GM19023 (cell line): ENCODE results near the gene UBA1.

Source experiments
- ATAC-seq: cut with Tn5 transposase; IDR thresholded peaks from one replicate; pipeline ENCODE4 v1.9.1; 2021; ENCODE audit warnings: mild to moderate bottlenecking, moderate library complexity; ENCODE audit not compliant: unreplicated experiment

UBA1 gene

GRCh38 chrX:47187106-47187677, 6.4 kb upstream of the UBA1 start:
- no peak for ATAC-seq

DNA sequence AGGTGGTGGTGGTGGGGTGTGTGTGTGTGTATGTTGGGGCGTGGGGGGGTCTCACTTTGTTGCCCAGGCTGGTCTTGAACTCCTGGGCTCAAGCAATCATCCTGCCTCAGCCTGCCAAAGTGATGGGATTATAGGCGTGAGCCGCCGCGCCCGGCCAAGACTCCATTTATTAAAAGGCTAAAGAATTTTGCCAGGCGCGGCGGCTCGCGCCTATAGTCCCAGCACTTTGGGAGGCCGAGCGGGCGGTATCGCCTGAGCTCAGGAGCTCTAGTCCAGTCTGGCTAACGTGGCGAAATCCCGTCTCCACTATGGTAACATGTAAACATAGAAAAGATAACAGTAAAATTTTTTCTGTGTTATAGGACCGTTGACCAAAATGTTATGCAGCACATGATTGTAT, 3.7 kb upstream of the UBA1 start:
- no peak for ATAC-seq

DNA sequence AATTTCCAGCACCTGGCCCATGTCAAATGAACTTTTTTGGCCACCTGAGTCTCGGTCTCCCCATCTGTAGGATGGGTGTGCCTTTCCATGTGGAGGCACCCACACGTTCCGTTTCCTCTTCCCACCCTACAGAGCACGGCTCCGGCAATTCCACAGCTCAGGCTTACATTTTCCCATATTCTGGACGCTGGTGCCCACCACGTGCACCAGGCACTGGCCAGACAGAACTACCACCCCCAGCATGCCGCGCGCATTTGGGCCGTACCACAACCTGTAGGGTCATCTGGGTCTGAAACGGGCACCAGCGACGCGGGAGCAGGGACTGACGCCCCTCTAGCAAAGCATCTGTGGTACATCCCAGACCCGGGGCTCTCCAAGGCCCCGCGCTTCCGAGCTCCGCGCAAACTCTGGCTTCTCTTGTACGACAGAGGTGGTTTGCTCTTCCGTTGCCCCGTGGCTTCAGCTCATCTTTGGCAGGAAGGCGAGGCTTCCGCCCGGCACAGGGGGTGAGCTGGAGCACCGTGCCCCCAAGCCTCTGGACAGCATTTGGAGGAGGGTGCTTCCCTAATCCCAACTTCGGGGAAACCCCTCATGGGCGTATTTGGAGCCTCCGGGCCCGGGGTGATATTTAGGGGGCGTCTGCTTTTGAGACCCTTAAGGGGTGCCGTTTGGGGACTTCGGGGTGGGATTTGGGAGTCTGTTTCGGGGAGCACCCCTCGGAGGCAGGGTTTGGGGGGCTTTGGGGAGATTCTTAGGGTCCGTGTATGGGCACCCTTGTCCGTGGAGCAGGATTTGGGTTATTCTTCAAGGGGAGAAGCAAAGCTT, 3.0 kb upstream of the UBA1 start:
- peak; percentile 44 for ATAC-seq

DNA sequence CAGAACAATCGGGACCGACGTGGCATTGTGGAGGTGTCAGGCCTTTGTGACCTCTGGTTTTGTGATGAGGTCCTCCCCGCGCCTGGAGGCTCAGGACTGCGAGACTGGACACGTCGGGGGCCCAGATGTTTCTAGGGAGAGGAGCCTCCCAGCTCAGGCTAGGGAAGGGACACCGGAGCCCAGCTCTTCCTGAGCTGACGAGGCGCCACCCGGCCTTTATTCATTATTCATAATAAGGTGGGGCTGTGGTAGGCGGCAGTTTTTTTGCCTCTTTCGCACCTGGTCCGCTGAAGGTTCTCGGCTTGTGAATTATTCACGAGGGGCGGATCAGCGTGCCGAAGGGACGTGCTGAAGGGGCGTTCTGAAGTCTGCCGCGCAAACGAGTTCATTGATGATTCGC, 2.3 kb upstream of the UBA1 start:
- ATAC-seq, result no peak

- no peak for ATAC-seq
Measured at GRCh38 chrX:47191806-47192401, 1.7 kb upstream of the UBA1 start.

DNA sequence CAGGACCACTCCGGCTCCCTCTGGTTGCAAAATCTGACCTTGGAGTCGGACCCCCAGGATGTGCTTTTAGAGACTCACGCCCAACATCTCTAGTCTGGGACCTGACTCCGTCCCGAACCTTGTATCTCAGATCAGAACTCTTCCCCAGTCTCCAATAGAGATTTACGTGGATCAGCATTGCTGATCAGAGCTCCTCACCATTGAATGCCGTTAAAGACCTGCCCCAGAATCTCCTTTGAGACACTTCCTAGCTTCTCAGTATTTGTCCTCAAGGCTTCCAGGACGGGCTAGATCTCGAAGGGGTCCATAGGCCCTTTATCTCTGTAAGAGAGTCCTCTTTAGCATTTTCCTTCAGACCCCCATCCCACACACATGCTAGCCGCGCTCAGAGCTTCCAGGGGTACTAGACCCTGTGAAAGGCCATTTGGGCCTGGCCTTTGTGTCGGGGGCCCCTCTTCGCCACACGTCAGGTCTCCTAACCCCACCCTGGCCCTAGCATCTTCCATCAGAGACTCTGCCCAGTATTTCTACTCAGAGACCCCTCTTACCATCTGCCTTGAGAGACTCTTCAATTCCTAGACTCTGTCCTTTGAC, 662 bp downstream of the UBA1 start:
- ATAC-seq, result no peak

DNA sequence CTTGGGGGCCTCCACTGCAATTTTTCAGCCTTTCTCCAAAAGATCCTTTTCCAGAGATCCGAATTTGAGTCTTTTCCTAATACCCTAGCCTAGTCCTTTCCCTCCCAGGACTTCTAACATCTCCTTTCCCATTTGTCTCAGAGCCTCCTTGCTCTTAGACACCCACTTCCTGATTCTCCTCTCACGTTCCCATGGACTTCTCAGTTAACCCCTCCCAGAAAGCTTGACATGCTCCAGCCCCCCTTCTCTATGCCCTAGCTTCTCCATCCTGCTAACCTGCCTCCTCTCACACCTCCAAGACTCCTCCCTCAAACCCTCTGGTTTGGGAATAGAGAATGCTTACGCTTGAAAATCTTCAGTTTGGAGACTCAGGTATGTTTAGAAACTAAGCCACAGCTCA, 2.5 kb downstream of the UBA1 start:
- no peak for ATAC-seq

DNA sequence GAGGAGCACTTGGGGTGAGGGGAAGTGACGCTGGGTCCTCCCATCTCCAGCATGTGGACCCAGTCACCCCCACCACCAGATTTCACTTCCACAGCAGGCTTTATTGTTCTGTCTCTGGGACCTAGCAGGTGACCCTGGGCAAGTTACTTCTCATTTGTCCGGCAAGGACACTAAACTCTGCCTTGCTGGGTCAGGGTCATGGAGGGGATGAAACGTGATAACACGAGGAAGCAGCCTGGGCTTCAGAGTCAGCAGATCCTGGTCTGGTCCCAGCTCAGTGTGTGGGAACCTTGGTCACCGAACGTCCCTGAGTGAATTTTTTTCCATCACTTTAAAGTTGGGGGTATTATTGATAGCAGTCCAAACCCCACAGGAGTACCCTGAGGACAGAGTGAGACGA, 3.9 kb downstream of the UBA1 start:
- no peak for ATAC-seq

GRCh38 chrX:47198026-47198686, 4.5 kb downstream of the UBA1 start:
- no peak for ATAC-seq

- no peak for ATAC-seq
Measured at GRCh38 chrX:47198687-47199080, 5.1 kb downstream of the UBA1 start.

DNA sequence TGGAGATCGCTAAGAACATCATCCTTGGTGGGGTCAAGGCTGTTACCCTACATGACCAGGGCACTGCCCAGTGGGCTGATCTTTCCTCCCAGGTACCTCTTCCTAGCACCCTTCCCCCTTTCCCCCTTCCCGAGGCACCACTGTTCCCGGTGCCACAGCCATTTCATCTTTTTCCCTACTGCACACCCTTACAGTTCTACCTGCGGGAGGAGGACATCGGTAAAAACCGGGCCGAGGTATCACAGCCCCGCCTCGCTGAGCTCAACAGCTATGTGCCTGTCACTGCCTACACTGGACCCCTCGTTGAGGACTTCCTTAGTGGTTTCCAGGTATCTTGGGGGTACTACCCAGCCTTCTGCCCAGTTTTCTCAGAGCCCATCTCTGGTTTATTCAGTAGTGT, 5.7 kb downstream of the UBA1 start:
- ATAC-seq, result no peak

GRCh38 chrX:47200385-47201150, 6.9 kb downstream of the UBA1 start:
- no peak for ATAC-seq

- ATAC-seq, result no peak
Measured at GRCh38 chrX:47201345-47201944, 7.8 kb downstream of the UBA1 start.

GRCh38 chrX:47202316-47202715, 8.7 kb downstream of the UBA1 start:
- no peak for ATAC-seq

DNA sequence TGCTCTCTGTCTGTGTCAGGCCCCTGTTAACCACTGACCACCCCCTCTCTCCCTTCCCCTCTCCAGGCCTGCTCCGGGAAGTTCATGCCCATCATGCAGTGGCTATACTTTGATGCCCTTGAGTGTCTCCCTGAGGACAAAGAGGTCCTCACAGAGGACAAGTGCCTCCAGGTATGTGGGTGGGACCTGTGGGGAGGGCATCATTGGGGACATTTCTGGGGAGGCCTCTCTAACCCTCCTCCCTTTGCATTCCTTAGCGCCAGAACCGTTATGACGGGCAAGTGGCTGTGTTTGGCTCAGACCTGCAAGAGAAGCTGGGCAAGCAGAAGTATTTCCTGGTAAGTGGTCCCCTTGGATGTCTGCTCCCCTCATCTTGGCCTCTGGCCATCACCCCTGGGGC, 9.2 kb downstream of the UBA1 start:
- ATAC-seq, result no peak

GRCh38 chrX:47204970-47205369, 11.3 kb downstream of the UBA1 start:
- ATAC-seq, result no peak

- no peak for ATAC-seq
Measured at GRCh38 chrX:47206316-47206715, 12.7 kb downstream of the UBA1 start.

DNA sequence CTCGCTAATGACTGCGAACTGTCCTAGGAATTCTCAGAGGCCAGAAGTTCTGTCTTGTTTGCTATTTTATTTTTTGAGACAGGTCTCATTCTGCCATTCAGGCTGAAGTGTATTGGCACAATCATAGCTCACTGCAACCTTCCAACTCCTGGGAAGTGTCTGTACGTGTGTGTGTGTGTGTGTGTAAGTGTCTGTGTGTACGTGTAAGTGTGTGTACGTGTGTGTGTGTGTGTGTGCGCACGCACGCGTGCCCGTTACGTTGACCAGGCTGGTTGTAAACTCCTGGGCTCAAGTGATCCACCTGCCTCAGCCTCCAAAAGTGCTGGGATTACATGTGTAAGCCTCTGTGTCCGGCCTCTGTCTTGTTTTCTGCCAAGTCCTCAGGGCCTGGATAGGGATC, 14.5 kb downstream of the UBA1 start:
- no peak for ATAC-seq

DNA sequence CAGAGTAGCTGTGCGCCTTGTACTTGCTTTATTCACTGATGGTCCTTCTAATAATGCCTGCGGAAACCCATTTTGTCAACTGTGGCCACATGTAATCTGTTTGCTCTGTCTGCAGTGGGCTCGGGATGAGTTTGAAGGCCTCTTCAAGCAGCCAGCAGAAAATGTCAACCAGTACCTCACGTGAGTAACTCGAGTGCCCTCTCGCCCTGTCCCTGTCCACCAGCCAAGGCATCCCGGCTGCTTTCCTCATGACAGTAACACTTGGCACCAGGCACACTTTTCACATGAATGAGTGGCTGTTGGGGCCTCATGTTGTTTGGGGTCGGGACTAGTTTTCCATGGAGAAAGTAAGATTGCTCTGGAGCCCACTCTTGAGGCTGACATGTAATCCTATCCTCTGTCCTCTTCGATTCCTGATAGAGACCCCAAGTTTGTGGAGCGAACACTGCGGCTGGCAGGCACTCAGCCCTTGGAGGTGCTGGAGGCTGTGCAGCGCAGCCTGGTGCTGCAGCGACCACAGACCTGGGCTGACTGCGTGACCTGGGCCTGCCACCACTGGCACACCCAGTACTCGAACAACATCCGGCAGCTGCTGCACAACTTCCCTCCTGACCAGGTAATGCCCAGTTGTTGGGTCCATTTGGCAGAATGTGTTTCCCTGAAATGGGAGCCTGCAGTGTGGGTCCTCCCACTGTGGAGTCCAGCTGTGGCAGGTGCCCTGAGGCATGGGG, 16.0 kb downstream of the UBA1 start:
- ATAC-seq, result no peak
